Measurements from ENCODE around the gene B3GALNT2.
A peak's percentile ranks its signal among the peaks of the same experiment; 100 is the strongest.

Gene B3GALNT2

DNA sequence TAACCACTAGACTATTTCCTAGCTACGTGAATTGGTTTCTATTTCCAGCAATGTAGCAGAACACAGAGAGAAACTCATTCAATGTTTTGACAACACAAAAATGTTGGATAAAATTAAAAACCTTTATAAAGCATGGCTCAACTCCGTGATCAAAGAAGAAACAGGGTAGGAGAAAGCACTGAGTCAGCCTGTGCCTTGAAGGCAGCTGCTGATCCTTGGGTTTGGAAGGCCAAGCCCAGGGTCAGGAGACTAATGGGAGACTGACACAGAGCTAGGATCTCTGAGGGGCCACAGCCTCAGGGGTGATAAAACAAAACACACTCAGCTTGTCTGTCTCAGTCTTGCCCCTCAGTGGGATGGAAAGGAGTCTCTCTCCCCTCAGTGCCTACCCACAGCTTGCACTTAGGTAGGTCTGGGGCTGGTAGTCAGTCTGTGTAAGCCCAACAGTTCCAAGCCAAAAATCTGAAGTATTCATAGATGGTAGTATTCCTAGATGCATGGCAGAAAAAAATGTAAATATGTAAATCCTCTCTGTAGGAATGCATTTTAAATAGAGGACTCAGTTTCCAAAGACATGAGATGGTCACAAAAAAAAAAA is 53.3 kb downstream of the B3GALNT2 start:
- no peak for DNase-seq

DNA sequence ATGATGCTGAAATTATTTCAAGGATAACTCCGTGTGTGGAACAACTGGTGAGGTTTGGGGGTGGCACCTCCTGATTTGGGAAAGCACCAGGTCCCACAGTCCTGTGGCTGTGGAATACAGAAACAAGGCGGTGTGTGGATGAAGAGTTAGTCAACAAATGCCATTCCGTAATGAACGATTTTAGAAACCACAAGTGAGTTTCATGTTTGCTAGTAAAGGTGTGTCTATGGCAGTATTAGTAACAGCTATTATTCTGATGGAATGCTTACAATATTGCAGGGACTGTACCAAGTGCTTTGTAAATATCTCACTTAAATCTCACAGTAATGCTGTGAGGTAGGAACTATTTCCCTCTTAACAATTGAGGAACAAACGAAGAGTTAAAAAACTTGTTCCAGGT is 53.8 kb downstream of the B3GALNT2 start:
- DNase-seq: no peak

DNA sequence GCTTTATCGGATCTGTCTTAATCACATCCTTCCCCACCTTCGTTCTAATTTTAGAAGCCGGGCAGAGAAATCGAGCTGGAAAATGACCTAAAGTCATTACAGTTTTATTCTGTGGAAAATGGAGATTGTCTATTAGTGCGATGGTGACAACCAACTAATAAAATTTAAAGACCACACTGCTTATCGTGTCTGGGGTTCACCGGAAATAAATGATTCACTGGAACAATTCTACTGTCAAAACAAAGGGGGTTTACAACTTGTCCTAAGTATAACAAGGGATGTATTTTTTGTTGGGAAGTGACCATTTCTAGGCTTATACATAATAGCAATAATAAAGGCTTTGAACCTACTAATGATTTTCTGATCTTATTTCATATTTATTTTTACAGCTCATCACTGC is 55.6 kb downstream of the B3GALNT2 start:
- DNase-seq: no peak

GRCh38 chr1:235442788-235443429 is 61.3 kb downstream of the B3GALNT2 start:
- no peak for DNase-seq

GRCh38 chr1:235441159-235441685 is 63.0 kb downstream of the B3GALNT2 start:
- no peak for DNase-seq

GRCh38 chr1:235434001-235434400 is 70.3 kb downstream of the B3GALNT2 start:
- DNase-seq: no peak

GRCh38 chr1:235430991-235431390 is 73.3 kb downstream of the B3GALNT2 start:
- DNase-seq: no peak

- no peak for DNase-seq
These were observed 75.1 kb downstream of the B3GALNT2 start for GRCh38 chr1:235429143-235429542.

DNA sequence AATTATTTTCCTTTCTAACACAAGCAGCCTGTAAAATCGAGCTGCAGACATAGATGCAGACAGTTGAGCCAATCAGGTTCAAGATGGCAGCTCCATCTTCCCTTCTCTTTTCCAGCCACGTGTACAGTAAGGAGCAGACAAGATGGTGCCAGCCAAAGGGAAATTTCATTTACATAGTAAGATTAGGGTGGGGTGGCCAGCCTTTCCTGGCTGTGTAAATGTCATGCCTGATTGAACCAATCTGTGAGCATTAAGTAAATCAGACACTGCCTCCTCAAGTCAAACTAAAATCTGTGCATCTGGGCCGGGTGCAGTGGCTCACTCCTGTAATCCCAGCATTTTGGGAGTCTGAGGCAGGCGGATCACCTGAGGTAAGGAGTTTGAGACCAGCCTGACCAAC is 76.8 kb downstream of the B3GALNT2 start:
- DNase-seq: no peak

DNA sequence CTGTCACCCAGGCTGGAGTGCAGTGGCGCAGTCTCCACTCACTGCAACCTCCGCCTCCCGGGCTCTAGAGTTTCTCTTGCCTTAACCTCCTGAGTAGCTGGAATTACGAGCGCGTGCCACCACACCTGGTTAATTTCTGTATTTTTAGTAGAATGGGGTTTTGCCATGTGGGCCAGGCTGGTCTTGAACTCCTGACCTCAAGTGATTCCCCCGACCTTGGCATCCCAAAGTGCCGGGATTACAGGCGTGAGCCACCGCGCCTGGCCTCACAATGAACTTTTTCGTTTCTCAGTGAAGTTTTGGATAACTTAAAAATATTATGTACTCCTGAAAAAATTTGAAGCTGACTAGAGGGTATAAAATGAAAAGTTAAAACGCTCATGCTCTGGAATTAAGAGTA is 77.6 kb downstream of the B3GALNT2 start:
- no peak for DNase-seq

DNA sequence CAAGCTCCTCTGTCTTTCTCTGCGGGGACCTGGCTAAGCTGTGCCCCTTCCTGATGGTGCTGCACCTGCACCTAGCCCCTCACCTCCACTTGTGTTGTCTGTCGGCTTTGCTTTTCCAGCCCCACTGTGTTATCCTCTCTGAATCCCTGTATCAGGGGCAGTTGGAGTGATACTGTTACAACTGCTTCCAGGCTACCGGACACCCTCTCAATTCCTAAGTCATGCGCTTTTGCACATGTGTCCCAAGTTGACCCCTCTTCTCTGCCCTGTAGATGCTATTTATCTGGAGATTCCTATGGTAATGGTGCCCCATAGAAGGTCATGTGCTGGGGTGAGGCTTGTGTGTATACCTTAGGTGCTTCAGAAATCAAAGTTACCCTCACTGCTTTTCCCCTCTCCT is 78.1 kb downstream of the B3GALNT2 start:
- DNase-seq: no peak

GRCh38 chr1:235425357-235425756 is 78.9 kb downstream of the B3GALNT2 start:
- DNase-seq: no peak

GRCh38 chr1:235424092-235424491 is 80.2 kb downstream of the B3GALNT2 start:
- no peak for DNase-seq

DNA sequence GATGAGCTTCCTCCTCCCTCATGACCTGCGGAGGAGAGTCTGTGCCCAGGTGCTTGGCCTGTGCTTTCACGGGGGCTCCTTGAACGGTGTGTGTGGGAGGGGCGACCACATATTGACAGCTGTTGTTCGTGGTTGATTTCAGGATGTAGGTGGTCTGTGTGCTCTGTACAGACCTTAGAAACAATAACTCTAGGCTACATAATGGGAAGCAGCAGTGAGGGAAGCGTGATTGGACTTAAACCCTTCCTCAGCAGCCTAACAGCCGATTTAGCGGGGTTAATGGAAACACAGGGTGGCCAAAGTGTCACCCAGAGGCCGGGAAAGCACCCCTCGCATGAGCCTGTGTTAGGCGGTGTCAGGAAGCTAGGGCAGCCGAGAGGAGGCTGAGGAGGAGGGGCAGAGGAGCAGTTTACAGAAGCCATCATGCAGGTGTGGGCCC is 81.0 kb downstream of the B3GALNT2 start:
- DNase-seq: peak; percentile 16

- DNase-seq: no peak
These were observed 82.5 kb downstream of the B3GALNT2 start for GRCh38 chr1:235421751-235422150.

DNA sequence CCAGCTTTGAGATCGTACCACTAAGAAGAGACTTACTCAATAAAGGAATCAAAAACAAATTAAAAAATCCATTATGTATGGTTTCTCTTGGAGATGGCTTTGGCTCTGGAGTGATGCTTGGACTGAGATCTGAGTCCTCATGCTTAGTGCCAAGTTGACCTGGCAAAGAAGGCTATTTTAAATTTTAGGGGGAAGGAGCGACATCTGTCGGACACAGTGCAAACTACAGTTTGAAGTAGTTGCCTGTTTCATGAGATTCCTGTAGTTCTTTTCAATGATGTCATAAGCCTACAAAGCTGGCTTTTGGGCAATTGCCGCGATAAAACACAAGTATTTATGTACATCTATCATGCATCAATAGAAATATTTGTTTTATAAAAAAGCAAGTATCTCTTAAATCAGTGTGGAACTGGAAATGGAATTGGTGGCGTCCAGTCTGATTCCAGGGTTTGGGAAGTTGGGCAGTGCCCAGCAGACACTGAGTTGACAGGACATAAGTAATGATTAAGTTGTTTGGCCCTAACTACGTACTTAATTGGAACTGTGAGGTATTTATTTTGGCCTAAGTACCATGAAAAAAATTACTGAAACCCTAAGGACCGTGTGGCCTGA is 87.1 kb downstream of the B3GALNT2 start:
- peak; percentile 53 for DNase-seq

DNA sequence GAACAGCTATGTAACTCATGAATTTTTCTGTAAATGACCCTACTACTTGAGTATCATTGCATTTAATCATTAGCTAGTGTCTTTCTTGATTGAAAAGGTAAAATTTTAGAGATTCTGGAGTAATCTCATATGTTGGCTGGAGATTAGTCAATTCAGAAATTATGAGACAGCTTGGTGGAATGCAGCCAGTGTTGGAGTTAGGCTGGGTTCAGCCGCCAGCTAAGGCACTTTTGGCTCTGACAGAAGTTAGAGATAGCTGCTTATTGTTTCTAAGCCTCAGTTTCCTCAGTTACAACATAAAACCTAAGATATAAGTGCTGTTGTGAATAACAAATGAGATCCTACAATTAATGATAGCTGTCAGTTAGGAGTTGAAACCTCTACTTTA is 87.6 kb downstream of the B3GALNT2 start:
- no peak for DNase-seq

DNA sequence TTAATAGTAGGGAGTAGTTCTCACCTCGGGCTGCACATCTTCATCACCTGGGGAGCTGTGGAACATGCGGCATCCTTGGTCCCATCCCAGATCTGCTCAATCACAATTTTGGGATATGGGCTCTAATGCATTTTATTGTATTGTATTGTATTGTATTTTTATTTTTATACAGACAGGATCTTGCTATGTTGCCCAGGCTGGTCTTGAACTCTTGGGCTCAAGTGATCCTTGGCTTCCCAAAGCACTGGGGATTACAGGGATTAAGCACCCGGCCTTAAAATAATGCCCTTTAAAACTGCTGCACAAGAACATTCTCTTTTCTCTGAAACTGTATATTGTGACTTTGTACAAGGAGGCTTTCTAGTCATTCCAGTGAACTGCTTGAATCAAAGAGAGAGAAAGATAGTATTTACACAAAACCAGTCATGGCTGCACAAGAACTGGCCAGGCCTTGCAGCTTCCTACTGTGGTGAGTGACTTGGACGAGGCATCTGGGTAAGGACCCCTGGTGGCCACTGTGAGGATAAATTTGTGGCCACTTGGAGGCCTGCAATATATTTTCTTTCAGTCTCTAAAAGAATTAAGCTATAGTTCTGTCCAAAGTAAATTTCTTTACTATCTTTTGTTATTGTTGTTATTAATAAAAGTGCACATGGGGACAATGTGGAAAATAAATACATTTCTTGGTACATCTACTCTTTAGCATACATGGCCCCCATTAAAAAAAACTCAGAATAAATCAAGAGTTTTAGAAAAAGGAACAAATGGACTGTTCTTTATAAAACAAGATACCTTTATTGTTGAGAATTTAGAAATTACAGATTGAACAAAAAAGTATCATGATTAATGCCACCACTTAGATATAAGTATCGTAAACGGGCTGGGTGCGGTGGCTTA is 89.0 kb downstream of the B3GALNT2 start:
- peak; percentile 57 for DNase-seq

DNA sequence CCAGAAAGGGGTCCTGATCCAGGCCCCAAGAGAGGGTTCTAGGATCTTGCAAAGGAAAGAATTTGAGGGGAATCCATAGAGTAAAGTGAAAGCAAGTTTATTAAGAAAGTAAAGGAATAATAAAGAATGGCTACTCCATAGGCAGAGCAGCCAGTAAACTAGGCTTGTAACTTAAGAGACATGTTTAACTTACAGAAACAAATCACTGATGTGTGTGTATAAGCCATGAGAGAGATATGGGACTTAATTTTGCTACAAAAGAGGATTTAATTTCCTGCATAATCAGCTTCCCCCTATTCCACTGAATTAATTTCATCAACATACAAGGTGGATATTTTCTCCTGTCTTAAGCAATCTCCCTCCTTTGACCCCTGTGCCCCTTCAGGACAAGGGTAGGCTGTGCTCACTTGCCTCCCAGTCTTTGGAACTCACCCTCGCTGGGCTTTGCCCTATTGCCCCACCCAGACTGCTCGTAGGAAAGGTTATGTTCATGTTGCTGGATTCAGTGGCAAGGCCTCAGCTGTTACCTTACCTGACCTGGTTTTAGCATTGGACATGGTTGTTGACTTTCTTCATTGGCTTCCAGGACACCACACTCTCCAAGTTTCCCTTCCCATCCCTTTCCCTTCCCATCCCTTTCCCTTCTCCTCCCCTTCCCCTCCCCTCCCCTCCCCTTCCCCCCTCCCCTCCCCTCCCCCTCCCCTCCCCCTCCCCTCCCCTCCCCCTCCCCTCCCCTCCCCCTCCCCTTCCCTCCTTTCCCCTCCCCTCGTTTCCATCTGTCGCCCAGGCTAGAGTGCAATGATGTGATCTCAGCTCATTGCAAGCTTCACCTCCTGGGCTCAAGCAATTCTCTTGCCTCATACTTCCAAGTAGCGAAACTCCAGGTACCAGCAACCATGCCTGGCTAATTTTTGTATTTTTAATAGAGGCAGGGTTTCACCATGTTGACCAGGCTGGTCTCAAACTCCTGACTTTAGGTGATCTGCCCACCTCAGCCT is 92.5 kb downstream of the B3GALNT2 start:
- no peak for DNase-seq

- DNase-seq: no peak
These were observed 93.8 kb downstream of the B3GALNT2 start for GRCh38 chr1:235410467-235410866.

GRCh38 chr1:235409042-235409820 is 95.0 kb downstream of the B3GALNT2 start:
- no peak for DNase-seq

Data from activated naive CD4-positive, alpha-beta T cell treated with anti-CD3 and anti-CD28 coated beads, Interleukin-2, amount 50 U/mL, for 16 hours (primary cell).